CD14-positive monocyte (primary cell): Measurements from ENCODE around the gene POT1. TPM values are rescaled to one million over a fixed set of nuclear protein-coding genes. Genes with fewer than 3 reads are reported as not detected.
A peak's percentile ranks its signal among the peaks of the same experiment; 100 is the strongest.

Experiments used
- DNase-seq, 3 donors: peaks; one replicate each; pipeline ENCODE4 v3.0.0-alpha.2; 2011 to 2022
- H2AFZ ChIP-seq: 2 replicates; pipeline ENCODE4 v1.6.0; 2012; ENCODE audit warnings: mild to moderate bottlenecking, low read depth, low read length, inconsistent platforms; ENCODE audit not compliant: insufficient read depth, poor library complexity, severe bottlenecking
- H3K27ac ChIP-seq, 2 donors: 1 replicate in 1 of 2; 2 replicates in 1 of 2; pipeline ENCODE4 v1.5.1; 2012 to 2013; ENCODE audit warnings: low read length in 2 of 2, control low read depth in 1 of 2, inconsistent platforms in 1 of 2, low read depth in 1 of 2, mild to moderate bottlenecking in 1 of 2
- H3K27me3 ChIP-seq, 2 donors: one replicate each; pipeline versions ENCODE4 v1.6.0 to v1.6.1; 2011 to 2013; ENCODE audit warnings: low read length in 2 of 2; ENCODE audit not compliant: control insufficient read depth in 2 of 2, insufficient read depth in 2 of 2
- H3K36me3 ChIP-seq, 2 donors: replicated peaks in 1 of 2; 1 replicate in 1 of 2; 2 replicates in 1 of 2; pipeline versions ENCODE4 v1.5.1 to v1.6.1; 2012 to 2013; ENCODE audit warnings: low read length in 2 of 2, control low read depth in 1 of 2, inconsistent platforms in 1 of 2, mild to moderate bottlenecking in 1 of 2; ENCODE audit not compliant: insufficient read depth in 2 of 2, control insufficient read depth in 1 of 2
- H3K4me1 ChIP-seq, 2 donors: 1 replicate in 1 of 2; 2 replicates in 1 of 2; pipeline versions ENCODE4 v1.5.1 to v1.6.1; 2012 to 2013; ENCODE audit warnings: low read length in 2 of 2, control low read depth in 1 of 2, inconsistent platforms in 1 of 2, mild to moderate bottlenecking in 1 of 2, moderate library complexity in 1 of 2; ENCODE audit not compliant: insufficient read depth in 2 of 2, control insufficient read depth in 1 of 2
- H3K4me2 ChIP-seq: replicated peaks from 2 replicates; pipeline ENCODE3; 2012; ENCODE audit warnings: low read length, moderate library complexity, mild to moderate bottlenecking; ENCODE audit not compliant: poor library complexity, severe bottlenecking; ENCODE audit errors: extremely low read depth
- H3K4me3 ChIP-seq, 3 experiments: fragments of 200-600 bp in 1 of 3; sonication (generic) in 1 of 3; replicated peaks in 1 of 3; 1 replicate in 2 of 3; 2 replicates in 1 of 3; pipeline ENCODE4 v1.5.1; 2011 to 2013; ENCODE audit warnings: low read length in 3 of 3, mild to moderate bottlenecking in 3 of 3, control low read depth in 2 of 3, low read depth in 2 of 3, inconsistent platforms in 1 of 3, moderate library complexity in 1 of 3
- H3K79me2 ChIP-seq: 2 replicates; pipeline ENCODE4 v1.6.0; 2012; ENCODE audit warnings: mild to moderate bottlenecking, control low read depth, inconsistent platforms, low read length, moderate library complexity; ENCODE audit not compliant: insufficient read depth
- H3K9ac ChIP-seq: 2 replicates; pipeline ENCODE4 v1.6.0; 2017; ENCODE audit warnings: low read length, mild to moderate bottlenecking; ENCODE audit not compliant: insufficient read depth, poor library complexity, severe bottlenecking
- H3K9me3 ChIP-seq, 2 donors: replicated peaks in 1 of 2; 1 replicate in 1 of 2; 2 replicates in 1 of 2; pipeline versions ENCODE4 v1.5.1 to v1.6.1; 2012 to 2013; ENCODE audit warnings: low read length in 2 of 2, control low read depth in 1 of 2; ENCODE audit not compliant: control insufficient read depth in 1 of 2, insufficient read depth in 1 of 2
- H4K20me1 ChIP-seq: 2 replicates; pipeline ENCODE4 v1.6.0; 2012; ENCODE audit warnings: mild to moderate bottlenecking, low read length, control low read depth, moderate library complexity; ENCODE audit not compliant: insufficient read depth
- H3K27ac Mint-ChIP-seq, 7 donors: one replicate each; pipeline ENCODE4 v1.8.0; 2020; ENCODE audit warnings: mild to moderate bottlenecking in 7 of 7, mixed read lengths in 7 of 7, moderate library complexity in 6 of 7, inconsistent platforms in 2 of 7
- H3K27me3 Mint-ChIP-seq, 3 donors: one replicate each; pipeline ENCODE4 v1.8.0; 2021 to 2022; ENCODE audit warnings: low read depth in 3 of 3, mild to moderate bottlenecking in 3 of 3, mixed read lengths in 3 of 3, moderate library complexity in 3 of 3, inconsistent platforms in 1 of 3
- H3K36me3 Mint-ChIP-seq, 2 donors: one replicate each; pipeline ENCODE4 v1.8.0; 2020; ENCODE audit warnings: mixed read lengths in 2 of 2, inconsistent platforms in 1 of 2, mild to moderate bottlenecking in 1 of 2
- H3K4me1 Mint-ChIP-seq: one replicate; pipeline ENCODE4 v1.8.0; 2020; ENCODE audit warnings: mild to moderate bottlenecking, mixed read lengths
- H3K4me3 Mint-ChIP-seq, 2 donors: one replicate each; pipeline ENCODE4 v1.8.0; 2020; ENCODE audit warnings: mild to moderate bottlenecking in 2 of 2, mixed read lengths in 2 of 2, moderate library complexity in 1 of 2
- H3K9me3 Mint-ChIP-seq, 7 donors: one replicate each; pipeline ENCODE4 v1.8.0; 2020 to 2022; ENCODE audit warnings: mixed read lengths in 7 of 7, mild to moderate bottlenecking in 6 of 7, moderate library complexity in 6 of 7, inconsistent platforms in 2 of 7
- WGBS: methylation state at CpG from one replicate; pipeline ENCODE4 v1.1.5; 2013; ENCODE audit warnings: missing lambda C conversion rate; ENCODE audit not compliant: insufficient coverage; 5-methylcytosine and 5-hydroxymethylcytosine counted together
- intact Hi-C, 2 donors: fragments of 100-400 bp; cut with micrococcal nuclease; formaldehyde crosslinking; loops; one replicate each; pipeline versions ENCODE4 v1.15.0 to v1.15.1; 2023
- polyA plus RNA-seq, 3 donors: library from polyadenylated mRNA; depleted of rRNA in 1 of 3; unstranded in 2 of 3; stranded (reverse) in 1 of 3; fragments of 300-500 nt in 2 of 3; fragments of >200 nt in 1 of 3; fragmentation: Illumina TruSeq in 2 of 3; gene quantifications; 1 replicate in 2 of 3; 2 replicates in 1 of 3; pipeline ENCODE4 v1.2.3, GENCODE V29; 2012 to 2021
- TF ChIP-seq, protein P1 (sequence below): fragments of 200-600 bp; IDR thresholded peaks from one replicate; pipeline ENCODE4 v1.8.0; 2022; ENCODE audit warnings: antibody characterized with exemption, mild to moderate bottlenecking

POT1 gene
- polyA plus RNA-seq, 3 donors: 6.7 to 12.2 (median 10.4) TPM

- WGBS: 96% methylated on average over 3 of the region's 3 CpGs
- Histone ChIP-seq H3K79me2 (no peaks in the 10 kb centered on the region), H3K27ac (no peak overlapping the region), H3K27me3 (no peaks in the 10 kb centered on the region), H3K4me3 (no peak overlapping the region), H2AFZ (no peak overlapping the region), H3K9me3 (no peaks in the 10 kb centered on the region), H3K36me3 (no peaks in the 10 kb centered on the region), H3K9ac (no peak overlapping the region), H3K4me1 (no peaks in the 10 kb centered on the region), H3K4me2 (no peak overlapping the region), H4K20me1 (no peaks in the 10 kb centered on the region)
- no peak overlapping the region for H3K27ac Mint-ChIP-seq
- H3K9me3 Mint-ChIP-seq: peaks cover 0 to 2% (median 0%) of the 10 kb centered on the region in 7 donors
- H3K4me1 Mint-ChIP-seq: no peaks in the 10 kb centered on the region
- DNase-seq: no peak
- H3K36me3 Mint-ChIP-seq: peaks cover 13 to 17% of the 10 kb centered on the region in 2 donors
- TF ChIP-seq, protein P1, sequence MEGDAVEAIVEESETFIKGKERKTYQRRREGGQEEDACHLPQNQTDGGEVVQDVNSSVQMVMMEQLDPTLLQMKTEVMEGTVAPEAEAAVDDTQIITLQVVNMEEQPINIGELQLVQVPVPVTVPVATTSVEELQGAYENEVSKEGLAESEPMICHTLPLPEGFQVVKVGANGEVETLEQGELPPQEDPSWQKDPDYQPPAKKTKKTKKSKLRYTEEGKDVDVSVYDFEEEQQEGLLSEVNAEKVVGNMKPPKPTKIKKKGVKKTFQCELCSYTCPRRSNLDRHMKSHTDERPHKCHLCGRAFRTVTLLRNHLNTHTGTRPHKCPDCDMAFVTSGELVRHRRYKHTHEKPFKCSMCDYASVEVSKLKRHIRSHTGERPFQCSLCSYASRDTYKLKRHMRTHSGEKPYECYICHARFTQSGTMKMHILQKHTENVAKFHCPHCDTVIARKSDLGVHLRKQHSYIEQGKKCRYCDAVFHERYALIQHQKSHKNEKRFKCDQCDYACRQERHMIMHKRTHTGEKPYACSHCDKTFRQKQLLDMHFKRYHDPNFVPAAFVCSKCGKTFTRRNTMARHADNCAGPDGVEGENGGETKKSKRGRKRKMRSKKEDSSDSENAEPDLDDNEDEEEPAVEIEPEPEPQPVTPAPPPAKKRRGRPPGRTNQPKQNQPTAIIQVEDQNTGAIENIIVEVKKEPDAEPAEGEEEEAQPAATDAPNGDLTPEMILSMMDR: no peak
- peaks cover 0 to 2% (median 0%) of the 10 kb centered on the region in 3 donors for H3K27me3 Mint-ChIP-seq
- intact Hi-C loops: no loop called here
- H3K4me3 Mint-ChIP-seq: no peak overlapping the region
Observed at GRCh38 chr7:124874644-124875163, 54.9 kb downstream of the POT1 start.

DNA sequence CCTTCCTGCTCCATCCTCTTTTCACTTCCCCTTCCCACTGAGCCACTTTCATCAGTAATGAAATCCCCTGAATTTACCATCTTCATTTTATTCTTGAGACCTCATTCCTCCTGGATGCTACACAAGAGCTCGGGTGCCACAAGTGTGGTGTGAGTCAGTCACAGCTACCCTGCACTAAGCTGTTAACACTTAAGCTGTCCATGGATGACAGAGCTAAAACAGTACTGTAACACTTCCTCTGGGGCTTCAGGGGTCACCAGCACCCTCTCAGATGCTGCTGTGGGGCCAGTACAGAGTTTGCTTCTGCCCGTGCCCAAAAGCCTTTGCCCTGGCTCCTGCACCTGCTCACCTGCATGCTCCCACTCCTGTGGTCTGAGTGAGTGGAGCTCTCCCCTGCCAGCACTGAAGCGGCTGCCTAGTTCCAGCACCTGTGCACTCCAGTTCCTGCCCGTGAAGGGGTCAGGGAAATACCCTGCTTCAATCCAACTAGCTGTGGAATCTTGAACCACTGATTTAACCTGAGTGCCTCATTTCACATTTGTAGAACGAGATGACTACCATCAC lies 71.9 kb downstream of the POT1 start:
- H3K4me1 ChIP-seq: no peaks in the 10 kb centered on the region
- no peaks in the 10 kb centered on the region for H4K20me1 ChIP-seq
- no peaks in the 10 kb centered on the region for H3K4me1 Mint-ChIP-seq
- H2AFZ ChIP-seq: no peak overlapping the region
- no peak overlapping the region for H3K9ac ChIP-seq
- TF ChIP-seq, protein P1: no peak
- H3K36me3 ChIP-seq: peaks cover 0 to 14% of the 10 kb centered on the region in 2 donors
- H3K79me2 ChIP-seq: no peaks in the 10 kb centered on the region
- H3K27ac Mint-ChIP-seq: peak overlapping the region in 2 of 7 donors; percentile 19 to 33
- no peak overlapping the region for H3K4me3 ChIP-seq
- peak in 1 of 3 donors; percentile 2 for DNase-seq
- 95% methylated on average over 3 of the region's 5 CpGs for WGBS
- intact Hi-C loops: no loop called here
- H3K9me3 Mint-ChIP-seq: peaks cover 0 to 2% (median 0%) of the 10 kb centered on the region in 7 donors
- no peak overlapping the region for H3K4me2 ChIP-seq
- H3K36me3 Mint-ChIP-seq: peaks cover 22% of the 10 kb centered on the region in 2 donors
- no peaks in the 10 kb centered on the region for H3K27me3 Mint-ChIP-seq
- H3K9me3 ChIP-seq: no peaks in the 10 kb centered on the region
- H3K27ac ChIP-seq: no peak overlapping the region
- H3K4me3 Mint-ChIP-seq: no peak overlapping the region
- no peaks in the 10 kb centered on the region for H3K27me3 ChIP-seq
